Measurements from ENCODE around the gene HSD11B1. TPM values are rescaled to one million over a fixed set of nuclear protein-coding genes. Genes with fewer than 3 reads are reported as not detected.

HSD11B1 gene
- total RNA-seq, 1 experiment from 2014 or later: not detected

DNA sequence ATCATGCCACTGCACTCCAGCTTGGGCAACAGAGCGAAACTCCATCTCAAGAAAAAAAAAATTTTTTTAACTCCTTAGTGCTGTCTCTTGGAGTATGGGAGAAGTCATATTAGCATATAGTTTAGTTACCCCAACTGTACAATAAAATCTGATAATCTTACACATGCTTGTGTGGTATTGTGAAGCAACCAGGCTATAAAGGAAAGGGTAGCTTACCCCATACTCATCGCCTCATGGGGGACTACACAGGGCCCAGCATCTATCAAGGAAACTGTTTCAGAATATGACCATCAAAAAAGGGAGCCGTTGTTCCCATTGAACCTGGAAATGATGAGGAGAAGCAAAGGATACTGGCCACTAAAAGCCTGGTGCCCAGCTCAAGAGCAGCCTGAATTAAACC is 48.2 kb downstream of the HSD11B1 start (continued):
- TF ChIP-seq EMX1 (CRISPR knock-in tag; IDR thresholded peaks at IDR 0.05): no peak
- TF ChIP-seq, protein P1, sequence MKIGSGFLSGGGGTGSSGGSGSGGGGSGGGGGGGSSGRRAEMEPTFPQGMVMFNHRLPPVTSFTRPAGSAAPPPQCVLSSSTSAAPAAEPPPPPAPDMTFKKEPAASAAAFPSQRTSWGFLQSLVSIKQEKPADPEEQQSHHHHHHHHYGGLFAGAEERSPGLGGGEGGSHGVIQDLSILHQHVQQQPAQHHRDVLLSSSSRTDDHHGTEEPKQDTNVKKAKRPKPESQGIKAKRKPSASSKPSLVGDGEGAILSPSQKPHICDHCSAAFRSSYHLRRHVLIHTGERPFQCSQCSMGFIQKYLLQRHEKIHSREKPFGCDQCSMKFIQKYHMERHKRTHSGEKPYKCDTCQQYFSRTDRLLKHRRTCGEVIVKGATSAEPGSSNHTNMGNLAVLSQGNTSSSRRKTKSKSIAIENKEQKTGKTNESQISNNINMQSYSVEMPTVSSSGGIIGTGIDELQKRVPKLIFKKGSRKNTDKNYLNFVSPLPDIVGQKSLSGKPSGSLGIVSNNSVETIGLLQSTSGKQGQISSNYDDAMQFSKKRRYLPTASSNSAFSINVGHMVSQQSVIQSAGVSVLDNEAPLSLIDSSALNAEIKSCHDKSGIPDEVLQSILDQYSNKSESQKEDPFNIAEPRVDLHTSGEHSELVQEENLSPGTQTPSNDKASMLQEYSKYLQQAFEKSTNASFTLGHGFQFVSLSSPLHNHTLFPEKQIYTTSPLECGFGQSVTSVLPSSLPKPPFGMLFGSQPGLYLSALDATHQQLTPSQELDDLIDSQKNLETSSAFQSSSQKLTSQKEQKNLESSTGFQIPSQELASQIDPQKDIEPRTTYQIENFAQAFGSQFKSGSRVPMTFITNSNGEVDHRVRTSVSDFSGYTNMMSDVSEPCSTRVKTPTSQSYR (CRISPR knock-in tag; IDR thresholded peaks at IDR 0.05): no peak
- no peak for TF ChIP-seq OVOL2 (CRISPR knock-in tag; IDR thresholded peaks at IDR 0.05; ENCODE audit: borderline replicate concordance)
- no peak for TF ChIP-seq KAT7 (CRISPR knock-in tag; IDR thresholded peaks at IDR 0.05; ENCODE audit: borderline replicate concordance)

DNA sequence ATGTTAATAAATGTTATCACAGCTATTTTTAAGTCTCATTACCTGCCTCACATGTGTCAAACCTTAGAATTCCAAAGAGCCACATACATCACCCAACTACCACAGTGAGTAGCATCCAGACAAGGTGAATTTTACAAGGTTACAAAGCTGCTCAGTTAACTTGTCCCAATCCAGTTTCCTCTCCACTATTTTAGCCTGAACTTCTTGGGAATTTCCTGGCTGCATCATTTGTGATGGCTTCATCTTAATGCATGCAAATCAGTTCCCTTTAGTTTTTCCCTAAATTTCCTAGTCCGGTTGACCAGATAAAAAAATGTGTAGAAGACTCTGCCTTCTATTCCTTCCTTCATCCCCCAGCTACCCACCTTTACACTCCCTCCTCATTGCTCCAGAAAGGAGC is 50.6 kb downstream of the HSD11B1 start:
- H3K4me1 Mint-ChIP-seq: no peaks in the 10 kb centered on the region
- H3K4me3 Mint-ChIP-seq: no peak overlapping the region
- TF ChIP-seq ZNF219 (CRISPR knock-in tag; IDR thresholded peaks at IDR 0.05; ENCODE audit: borderline replicate concordance) (no peak), GTF2I (CRISPR knock-in tag; conservative IDR thresholded peaks at IDR 0.05) (no peak), GABPB1 (CRISPR knock-in tag; IDR thresholded peaks at IDR 0.05) (no peak), ZNF232 (CRISPR knock-in tag; IDR thresholded peaks at IDR 0.05) (no peak), TEAD4 (CRISPR knock-in tag; IDR thresholded peaks at IDR 0.05) (no peak), NR3C1 (CRISPR knock-in tag; conservative IDR thresholded peaks at IDR 0.05; ENCODE audit: low read depth) (no peak), CREB1 (CRISPR knock-in tag; IDR thresholded peaks at IDR 0.05) (no peak), NR1H2 (CRISPR knock-in tag; IDR thresholded peaks at IDR 0.05) (no peak), ZNF121 (CRISPR knock-in tag; IDR thresholded peaks at IDR 0.05) (no peak), NFATC4 (CRISPR knock-in tag; IDR thresholded peaks at IDR 0.05) (no peak), ZNF317 (CRISPR knock-in tag; IDR thresholded peaks at IDR 0.05; ENCODE audit: borderline replicate concordance, low read depth) (no peak), SMAD4 (CRISPR knock-in tag; IDR thresholded peaks at IDR 0.05) (no peak)
- TF ChIP-seq, protein P2, sequence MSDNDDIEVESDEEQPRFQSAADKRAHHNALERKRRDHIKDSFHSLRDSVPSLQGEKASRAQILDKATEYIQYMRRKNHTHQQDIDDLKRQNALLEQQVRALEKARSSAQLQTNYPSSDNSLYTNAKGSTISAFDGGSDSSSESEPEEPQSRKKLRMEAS (CRISPR knock-in tag; IDR thresholded peaks at IDR 0.05): no peak
- TF ChIP-seq, protein P3, sequence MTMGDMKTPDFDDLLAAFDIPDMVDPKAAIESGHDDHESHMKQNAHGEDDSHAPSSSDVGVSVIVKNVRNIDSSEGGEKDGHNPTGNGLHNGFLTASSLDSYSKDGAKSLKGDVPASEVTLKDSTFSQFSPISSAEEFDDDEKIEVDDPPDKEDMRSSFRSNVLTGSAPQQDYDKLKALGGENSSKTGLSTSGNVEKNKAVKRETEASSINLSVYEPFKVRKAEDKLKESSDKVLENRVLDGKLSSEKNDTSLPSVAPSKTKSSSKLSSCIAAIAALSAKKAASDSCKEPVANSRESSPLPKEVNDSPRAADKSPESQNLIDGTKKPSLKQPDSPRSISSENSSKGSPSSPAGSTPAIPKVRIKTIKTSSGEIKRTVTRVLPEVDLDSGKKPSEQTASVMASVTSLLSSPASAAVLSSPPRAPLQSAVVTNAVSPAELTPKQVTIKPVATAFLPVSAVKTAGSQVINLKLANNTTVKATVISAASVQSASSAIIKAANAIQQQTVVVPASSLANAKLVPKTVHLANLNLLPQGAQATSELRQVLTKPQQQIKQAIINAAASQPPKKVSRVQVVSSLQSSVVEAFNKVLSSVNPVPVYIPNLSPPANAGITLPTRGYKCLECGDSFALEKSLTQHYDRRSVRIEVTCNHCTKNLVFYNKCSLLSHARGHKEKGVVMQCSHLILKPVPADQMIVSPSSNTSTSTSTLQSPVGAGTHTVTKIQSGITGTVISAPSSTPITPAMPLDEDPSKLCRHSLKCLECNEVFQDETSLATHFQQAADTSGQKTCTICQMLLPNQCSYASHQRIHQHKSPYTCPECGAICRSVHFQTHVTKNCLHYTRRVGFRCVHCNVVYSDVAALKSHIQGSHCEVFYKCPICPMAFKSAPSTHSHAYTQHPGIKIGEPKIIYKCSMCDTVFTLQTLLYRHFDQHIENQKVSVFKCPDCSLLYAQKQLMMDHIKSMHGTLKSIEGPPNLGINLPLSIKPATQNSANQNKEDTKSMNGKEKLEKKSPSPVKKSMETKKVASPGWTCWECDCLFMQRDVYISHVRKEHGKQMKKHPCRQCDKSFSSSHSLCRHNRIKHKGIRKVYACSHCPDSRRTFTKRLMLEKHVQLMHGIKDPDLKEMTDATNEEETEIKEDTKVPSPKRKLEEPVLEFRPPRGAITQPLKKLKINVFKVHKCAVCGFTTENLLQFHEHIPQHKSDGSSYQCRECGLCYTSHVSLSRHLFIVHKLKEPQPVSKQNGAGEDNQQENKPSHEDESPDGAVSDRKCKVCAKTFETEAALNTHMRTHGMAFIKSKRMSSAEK (CRISPR knock-in tag; IDR thresholded peaks at IDR 0.05; ENCODE audit: borderline replicate concordance): no peak
- TF ChIP-seq, protein P4, sequence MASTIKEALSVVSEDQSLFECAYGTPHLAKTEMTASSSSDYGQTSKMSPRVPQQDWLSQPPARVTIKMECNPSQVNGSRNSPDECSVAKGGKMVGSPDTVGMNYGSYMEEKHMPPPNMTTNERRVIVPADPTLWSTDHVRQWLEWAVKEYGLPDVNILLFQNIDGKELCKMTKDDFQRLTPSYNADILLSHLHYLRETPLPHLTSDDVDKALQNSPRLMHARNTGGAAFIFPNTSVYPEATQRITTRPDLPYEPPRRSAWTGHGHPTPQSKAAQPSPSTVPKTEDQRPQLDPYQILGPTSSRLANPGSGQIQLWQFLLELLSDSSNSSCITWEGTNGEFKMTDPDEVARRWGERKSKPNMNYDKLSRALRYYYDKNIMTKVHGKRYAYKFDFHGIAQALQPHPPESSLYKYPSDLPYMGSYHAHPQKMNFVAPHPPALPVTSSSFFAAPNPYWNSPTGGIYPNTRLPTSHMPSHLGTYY (CRISPR knock-in tag; IDR thresholded peaks at IDR 0.05): no peak
- DNase-seq (ENCODE audit: low spot score) (no peak), ATAC-seq (no peak)
- no peaks in the 10 kb centered on the region for H3K9me3 Mint-ChIP-seq
- ChIA-PET POLR2A (no interaction called here), CTCF (interaction anchor here (1.4 kb wide), 1 partner anchor 7 kb away, joined by 3 read pairs; no protein-coding TSS in a partner anchor)
- no peak overlapping the region for H3K27ac Mint-ChIP-seq
- peaks cover 4% of the 10 kb centered on the region; the same call in 1 of the 2 replicates for H3K27me3 Mint-ChIP-seq (ENCODE audit: low read depth)
- no peaks in the 10 kb centered on the region for H3K36me3 Mint-ChIP-seq
